ENCODE results near the gene ANK3. TPM values are rescaled to one million over a fixed set of nuclear protein-coding genes. Genes with fewer than 3 reads are reported as not detected.

Gene ANK3
- total RNA-seq, 1 experiment from 2014 or later = 32.0 TPM

- H3F3A ChIP-seq (ENCODE audit: insufficient read depth, low read depth) = no peaks in the 10 kb centered on the region
- H2AFZ ChIP-seq = no peak overlapping the region
- no peak overlapping the region for H3K4me2 ChIP-seq
- H3K9me2 ChIP-seq (ENCODE audit: insufficient read depth) = no peaks in the 10 kb centered on the region
- H3K4me1 ChIP-seq (replicated peaks; ENCODE audit: insufficient read depth) = no peaks in the 10 kb centered on the region; the same call in 1 of the 2 replicates
- DNase-seq = no peak
- no peak overlapping the region for H3K4me3 ChIP-seq
- H4K20me1 ChIP-seq (ENCODE audit: insufficient read depth) = no peaks in the 10 kb centered on the region
- TF ChIP-seq EZH2 (IDR thresholded peaks at IDR 0.05; ENCODE audit: low read depth) = no peak
- TF ChIP-seq, protein P1, sequence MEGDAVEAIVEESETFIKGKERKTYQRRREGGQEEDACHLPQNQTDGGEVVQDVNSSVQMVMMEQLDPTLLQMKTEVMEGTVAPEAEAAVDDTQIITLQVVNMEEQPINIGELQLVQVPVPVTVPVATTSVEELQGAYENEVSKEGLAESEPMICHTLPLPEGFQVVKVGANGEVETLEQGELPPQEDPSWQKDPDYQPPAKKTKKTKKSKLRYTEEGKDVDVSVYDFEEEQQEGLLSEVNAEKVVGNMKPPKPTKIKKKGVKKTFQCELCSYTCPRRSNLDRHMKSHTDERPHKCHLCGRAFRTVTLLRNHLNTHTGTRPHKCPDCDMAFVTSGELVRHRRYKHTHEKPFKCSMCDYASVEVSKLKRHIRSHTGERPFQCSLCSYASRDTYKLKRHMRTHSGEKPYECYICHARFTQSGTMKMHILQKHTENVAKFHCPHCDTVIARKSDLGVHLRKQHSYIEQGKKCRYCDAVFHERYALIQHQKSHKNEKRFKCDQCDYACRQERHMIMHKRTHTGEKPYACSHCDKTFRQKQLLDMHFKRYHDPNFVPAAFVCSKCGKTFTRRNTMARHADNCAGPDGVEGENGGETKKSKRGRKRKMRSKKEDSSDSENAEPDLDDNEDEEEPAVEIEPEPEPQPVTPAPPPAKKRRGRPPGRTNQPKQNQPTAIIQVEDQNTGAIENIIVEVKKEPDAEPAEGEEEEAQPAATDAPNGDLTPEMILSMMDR (conservative IDR thresholded peaks at IDR 0.05) = no peak
- no TSS peak for BruUV-seq (replicated peaks)
- H3K79me2 ChIP-seq (ENCODE audit: low read depth) = no peaks in the 10 kb centered on the region
- no peaks in the 10 kb centered on the region for H3K27me3 ChIP-seq (ENCODE audit: insufficient read depth, low read depth)
- H3K36me3 ChIP-seq (ENCODE audit: low read depth) = no peaks in the 10 kb centered on the region
- intact Hi-C loops (cut with micrococcal nuclease; ENCODE audit: unreplicated experiment) = no loop called here
- H3K9me3 ChIP-seq (ENCODE audit: insufficient read depth, low read depth) = no peaks in the 10 kb centered on the region
- H3K27ac ChIP-seq = no peak overlapping the region
- ChIA-PET CTCF (no interaction called here), POLR2A (ENCODE audit: unreplicated experiment) (no interaction called here)
Observed at GRCh38 chr10:60352105-60352504, 37.6 kb downstream of the ANK3 start.

DNA sequence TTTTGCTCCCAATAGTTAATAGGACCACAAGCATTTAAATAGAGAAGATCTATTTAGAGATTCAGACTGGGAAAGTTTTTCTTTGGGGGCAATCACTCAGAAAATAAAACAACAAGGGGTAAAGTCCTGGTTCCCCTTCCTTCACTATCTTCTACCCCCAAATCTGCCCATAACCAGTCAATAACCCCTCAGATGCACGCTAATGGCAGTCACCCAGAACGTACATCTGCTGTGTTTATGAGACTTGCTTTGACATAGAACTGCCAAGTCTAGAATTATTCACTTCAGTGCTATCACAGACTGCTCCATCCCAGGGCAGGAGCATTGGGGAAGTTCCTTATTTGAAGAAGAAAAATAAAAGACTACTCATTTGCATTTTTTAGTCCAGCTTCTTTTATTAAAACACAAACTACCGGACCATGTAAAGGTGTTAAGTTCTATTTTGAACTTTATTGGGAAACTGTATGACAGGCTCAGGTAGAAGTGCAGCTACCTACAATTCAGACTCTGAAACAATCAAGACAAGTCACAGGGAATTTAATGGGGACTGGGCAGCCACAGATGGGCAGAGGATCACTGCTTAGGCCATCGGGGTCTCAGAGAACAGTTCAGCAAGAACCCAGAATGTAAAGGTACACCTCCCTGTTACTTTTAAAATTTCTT, 38.4 kb downstream of the ANK3 start:
- CTCF ChIA-PET = no interaction called here
- no TSS peak for BruUV-seq (replicated peaks)

GRCh38 chr10:60350400-60350799, 39.3 kb downstream of the ANK3 start:
- CTCF ChIA-PET = no interaction called here
- POLR2A ChIA-PET (ENCODE audit: unreplicated experiment) = no interaction called here
- H3K4me1 ChIP-seq (replicated peaks; ENCODE audit: insufficient read depth) = no peaks in the 10 kb centered on the region; the same call in 1 of the 2 replicates
- TF ChIP-seq, protein P1 (conservative IDR thresholded peaks at IDR 0.05) = no peak
- no peak for TF ChIP-seq EZH2 (IDR thresholded peaks at IDR 0.05; ENCODE audit: low read depth)
- no peak overlapping the region for H3K27ac ChIP-seq
- no peak overlapping the region for H3K4me3 ChIP-seq
- no peak overlapping the region for H3K4me2 ChIP-seq
- DNase-seq = no peak
- H3K9me2 ChIP-seq (ENCODE audit: insufficient read depth) = no peaks in the 10 kb centered on the region
- no peaks in the 10 kb centered on the region for H4K20me1 ChIP-seq (ENCODE audit: insufficient read depth)
- intact Hi-C loops (cut with micrococcal nuclease; ENCODE audit: unreplicated experiment) = no loop called here
- H3K27me3 ChIP-seq (ENCODE audit: insufficient read depth, low read depth) = no peaks in the 10 kb centered on the region
- H3F3A ChIP-seq (ENCODE audit: insufficient read depth, low read depth) = no peaks in the 10 kb centered on the region
- BruUV-seq (replicated peaks) = no TSS peak
- no peaks in the 10 kb centered on the region for H3K79me2 ChIP-seq (ENCODE audit: low read depth)
- no peaks in the 10 kb centered on the region for H3K36me3 ChIP-seq (ENCODE audit: low read depth)
- no peaks in the 10 kb centered on the region for H3K9me3 ChIP-seq (ENCODE audit: insufficient read depth, low read depth)
- no peak overlapping the region for H2AFZ ChIP-seq

More for the DNA sequence above, 38.4 kb downstream of the ANK3 start:
- intact Hi-C loops (cut with micrococcal nuclease; ENCODE audit: unreplicated experiment) = no loop called here
- no peaks in the 10 kb centered on the region for H3F3A ChIP-seq (ENCODE audit: insufficient read depth, low read depth)
- H3K27ac ChIP-seq = no peak overlapping the region
- H4K20me1 ChIP-seq (ENCODE audit: insufficient read depth) = no peaks in the 10 kb centered on the region
- no peaks in the 10 kb centered on the region for H3K27me3 ChIP-seq (ENCODE audit: insufficient read depth, low read depth)
- TF ChIP-seq, protein P1 (conservative IDR thresholded peaks at IDR 0.05) = no peak
- no peak for TF ChIP-seq EZH2 (IDR thresholded peaks at IDR 0.05; ENCODE audit: low read depth)
- no peaks in the 10 kb centered on the region; the same call in 1 of the 2 replicates for H3K4me1 ChIP-seq (replicated peaks; ENCODE audit: insufficient read depth)
- no peaks in the 10 kb centered on the region for H3K9me3 ChIP-seq (ENCODE audit: insufficient read depth, low read depth)
- H3K4me3 ChIP-seq = no peak overlapping the region
- H3K4me2 ChIP-seq = no peak overlapping the region
- POLR2A ChIA-PET (ENCODE audit: unreplicated experiment) = no interaction called here
- no peaks in the 10 kb centered on the region for H3K79me2 ChIP-seq (ENCODE audit: low read depth)
- H3K36me3 ChIP-seq (ENCODE audit: low read depth) = no peaks in the 10 kb centered on the region
- DNase-seq = no peak
- H3K9me2 ChIP-seq (ENCODE audit: insufficient read depth) = no peaks in the 10 kb centered on the region
- H2AFZ ChIP-seq = no peak overlapping the region
